ENCODE measurements around the gene KCNA2.

Gene KCNA2

GRCh38 chr1:110602466-110602865 lies 3.7 kb downstream of the KCNA2 start:
- no peak for DNase-seq (ENCODE audit: low spot score)

DNA sequence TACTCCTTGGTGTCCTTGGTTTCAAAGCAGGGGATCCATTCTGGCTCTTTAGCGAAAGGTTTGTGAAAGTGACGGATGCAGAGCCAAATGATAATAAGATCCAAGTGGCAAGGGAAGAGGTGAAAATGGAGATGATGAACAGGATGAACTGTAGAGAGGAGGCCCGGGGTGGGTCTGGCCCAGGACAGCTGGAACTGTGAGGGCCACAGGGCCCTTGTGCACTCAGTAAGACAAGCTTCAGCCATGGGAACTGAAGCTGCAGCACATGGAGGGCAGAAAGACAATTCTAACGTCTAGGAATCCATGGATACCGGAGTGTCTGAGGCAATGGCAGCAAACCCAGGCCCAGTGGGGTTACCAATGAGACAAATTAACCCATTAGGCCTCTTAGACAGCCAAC lies 4.8 kb downstream of the KCNA2 start:
- no peak for DNase-seq (ENCODE audit: low spot score)

DNA sequence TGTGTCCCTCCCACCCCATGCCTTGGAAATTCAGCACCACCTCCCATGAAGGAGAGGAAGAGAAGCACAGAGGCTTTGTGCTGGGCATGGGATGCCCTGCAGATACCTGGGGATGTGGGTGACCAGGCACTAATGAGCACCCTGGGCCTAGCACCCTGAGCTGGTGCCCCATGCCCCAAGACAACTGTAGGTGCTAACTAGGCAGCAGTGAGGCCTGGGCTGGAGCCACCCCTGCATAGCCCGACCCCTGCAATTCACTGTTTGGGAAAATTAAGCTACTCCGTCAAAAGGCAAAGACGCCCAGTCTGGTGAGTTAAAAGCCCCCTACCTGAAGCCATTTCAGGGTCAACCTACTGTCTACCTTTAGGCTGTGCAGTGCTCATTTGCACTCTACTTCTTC lies 5.4 kb downstream of the KCNA2 start:
- DNase-seq (ENCODE audit: low spot score) = no peak

GRCh38 chr1:110597966-110598365 lies 8.2 kb downstream of the KCNA2 start:
- DNase-seq (ENCODE audit: low spot score) = no peak

GRCh38 chr1:110596312-110596711 lies 9.8 kb downstream of the KCNA2 start:
- no peak for DNase-seq (ENCODE audit: low spot score)

GRCh38 chr1:110595353-110595710 lies 10.8 kb downstream of the KCNA2 start:
- peak; percentile 53 for DNase-seq (ENCODE audit: low spot score)

- peak; percentile 83 for DNase-seq (ENCODE audit: low spot score)
These were observed 11.5 kb downstream of the KCNA2 start for GRCh38 chr1:110594456-110595352.

- no peak for DNase-seq (ENCODE audit: low spot score)
These were observed 12.3 kb downstream of the KCNA2 start for GRCh38 chr1:110593902-110594301.

DNA sequence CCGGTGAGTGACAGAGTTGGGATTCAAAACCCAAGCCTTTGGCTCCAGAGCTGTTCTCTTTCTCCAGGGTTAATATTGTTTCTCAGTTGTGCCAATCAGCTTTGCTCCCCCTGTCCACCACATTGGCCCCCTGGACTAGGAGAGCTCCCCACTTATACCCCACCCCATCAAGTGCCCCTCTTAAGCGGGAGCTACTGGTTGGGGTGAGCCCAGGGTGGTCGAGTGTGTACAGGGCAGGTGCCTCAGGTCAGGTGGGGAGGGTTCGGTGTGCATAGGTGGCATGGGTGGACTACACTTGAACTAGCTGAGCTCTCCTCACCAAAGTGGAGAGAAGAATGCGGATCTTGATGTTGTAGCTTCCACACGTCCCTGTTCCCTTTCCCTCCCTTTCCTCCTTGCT lies 14.2 kb downstream of the KCNA2 start:
- no peak for DNase-seq (ENCODE audit: low spot score)

DNA sequence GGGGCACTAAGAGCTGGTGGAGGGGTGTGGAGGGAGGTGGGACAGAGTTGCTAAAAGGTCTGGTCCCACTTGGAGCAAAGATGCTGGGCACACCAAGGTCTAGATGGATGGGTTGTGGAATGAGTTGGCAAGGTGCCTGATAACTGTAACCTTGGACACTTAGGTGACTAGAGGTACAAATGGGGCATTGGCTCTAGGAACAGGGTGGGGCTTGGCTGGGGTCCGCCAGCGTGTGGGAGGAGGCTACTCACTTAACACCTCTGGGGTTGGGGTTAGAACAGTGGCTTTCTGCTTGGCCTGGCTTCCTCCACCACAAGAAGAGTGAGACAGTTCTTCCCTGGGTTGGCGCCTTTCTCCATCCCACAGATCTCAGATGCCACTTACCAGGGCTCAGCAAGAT lies 17.2 kb downstream of the KCNA2 start:
- DNase-seq (ENCODE audit: low spot score) = no peak

DNA sequence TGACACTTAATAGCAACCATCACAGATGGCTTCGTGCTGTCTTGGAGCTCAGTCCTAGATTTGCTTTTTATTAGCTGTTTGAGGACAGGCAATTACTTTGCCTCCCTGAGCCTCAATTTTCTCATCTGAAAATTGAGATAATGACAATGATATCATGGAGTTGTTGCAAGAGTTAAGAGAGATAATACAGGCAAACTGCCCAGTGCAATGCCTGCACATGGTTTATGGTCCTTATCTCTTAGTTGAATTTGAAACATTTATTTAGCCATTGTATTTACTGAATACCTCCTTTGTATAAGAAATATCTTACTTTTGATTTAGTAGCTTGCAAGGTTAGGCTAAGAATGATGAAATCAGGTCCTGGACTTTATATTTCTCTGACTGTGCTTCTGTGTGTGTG lies 17.7 kb downstream of the KCNA2 start:
- DNase-seq (ENCODE audit: low spot score) = no peak

DNA sequence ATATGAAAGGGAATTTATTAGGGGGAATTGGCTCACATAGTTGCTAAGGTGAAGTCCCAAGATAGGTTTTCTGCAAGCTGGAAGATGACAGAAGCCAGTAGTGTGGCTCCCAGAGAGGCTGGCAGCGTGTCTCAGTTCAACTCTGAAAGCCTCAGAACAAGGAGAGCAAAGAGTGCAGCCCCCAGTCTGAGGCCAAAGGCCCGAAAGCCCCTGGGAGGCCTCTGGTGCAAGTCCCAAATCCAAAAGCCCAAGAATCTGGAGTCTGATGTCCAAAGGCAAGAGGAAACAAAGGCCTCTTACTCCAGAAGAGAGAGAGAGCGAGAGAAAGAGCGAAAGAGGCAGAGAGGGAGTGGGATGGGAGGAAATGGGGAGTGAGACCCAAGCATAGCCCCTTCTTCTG lies 18.3 kb downstream of the KCNA2 start:
- DNase-seq (ENCODE audit: low spot score) = no peak

DNA sequence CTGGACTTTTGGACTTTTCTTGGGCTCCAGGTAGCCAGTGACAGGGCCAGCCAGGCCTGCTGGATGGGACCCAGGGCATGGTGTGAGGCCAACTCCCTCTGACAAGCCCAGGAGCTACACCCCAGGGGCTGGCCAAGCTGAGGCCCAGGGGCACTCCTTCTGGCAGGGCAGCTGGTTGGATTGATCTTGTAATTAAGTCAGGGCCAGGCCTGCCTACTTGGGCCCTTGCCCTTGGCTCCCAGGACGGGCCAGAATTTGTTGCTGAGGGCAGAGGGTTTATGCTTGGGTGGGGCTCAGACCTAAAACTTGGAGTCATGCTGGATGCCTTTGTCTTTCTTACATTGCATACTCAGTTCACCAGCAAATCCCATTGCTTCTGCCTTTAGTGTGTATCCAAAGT lies 20.7 kb downstream of the KCNA2 start:
- DNase-seq (ENCODE audit: low spot score) = no peak

DNA sequence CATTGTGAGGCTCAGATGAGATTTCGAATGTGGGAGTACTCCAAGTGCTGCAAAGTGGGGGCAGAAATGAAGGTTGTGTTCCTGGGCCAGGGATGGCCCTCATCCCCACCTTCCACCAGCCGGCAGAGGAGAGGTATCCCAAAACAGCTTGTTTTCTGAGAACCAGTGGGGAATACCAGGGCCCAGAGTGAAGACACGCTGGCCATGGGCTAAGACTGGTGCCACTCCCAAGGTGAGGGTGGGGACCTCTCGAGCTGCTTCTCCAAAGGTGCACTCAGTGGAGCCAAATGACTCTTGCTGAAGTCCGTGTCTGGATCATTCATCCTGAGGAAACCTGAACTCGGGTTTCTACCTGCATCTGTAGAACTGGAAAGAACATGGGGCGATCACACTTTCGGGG lies 22.1 kb downstream of the KCNA2 start:
- no peak for DNase-seq (ENCODE audit: low spot score)

DNA sequence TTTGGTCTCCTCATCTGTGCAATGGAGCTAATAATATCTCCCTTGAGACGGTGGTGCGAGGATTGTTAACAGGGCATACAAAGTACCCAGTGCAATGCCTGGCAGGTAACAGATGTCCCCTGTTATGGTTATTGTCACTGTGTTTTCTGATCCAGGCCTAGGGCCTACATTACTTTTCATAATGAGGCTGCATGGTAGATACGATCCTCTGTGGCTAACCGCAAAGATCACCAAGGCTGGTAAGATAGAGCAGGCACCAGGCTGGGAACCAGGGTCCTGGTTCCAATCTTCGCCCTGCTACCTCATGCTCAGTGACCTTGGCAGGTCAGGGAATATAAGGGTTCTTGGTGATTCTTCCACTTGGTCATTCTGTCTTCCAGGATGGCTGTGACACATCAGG lies 22.7 kb downstream of the KCNA2 start:
- no peak for DNase-seq (ENCODE audit: low spot score)

DNA sequence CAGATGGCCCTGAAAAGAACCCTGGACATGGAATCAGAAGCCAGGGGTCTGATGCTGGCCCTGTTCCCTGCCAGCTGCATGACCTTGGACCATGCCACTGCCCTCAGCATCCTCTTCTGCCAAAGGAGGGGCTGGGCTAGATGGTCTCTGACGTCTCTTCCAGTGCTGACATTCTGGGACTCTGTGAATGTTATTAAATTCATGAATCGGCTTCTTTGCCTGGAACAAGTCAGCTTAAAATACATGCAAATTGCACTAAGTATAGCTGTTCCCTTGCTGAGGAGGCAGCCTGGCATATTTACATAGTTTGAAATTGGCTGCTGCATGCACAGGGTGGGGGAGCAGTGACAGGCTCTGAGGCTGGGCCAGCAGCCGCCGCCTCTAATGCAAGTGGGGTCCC lies 23.8 kb downstream of the KCNA2 start:
- peak; percentile 78 for DNase-seq (ENCODE audit: low spot score)

DNA sequence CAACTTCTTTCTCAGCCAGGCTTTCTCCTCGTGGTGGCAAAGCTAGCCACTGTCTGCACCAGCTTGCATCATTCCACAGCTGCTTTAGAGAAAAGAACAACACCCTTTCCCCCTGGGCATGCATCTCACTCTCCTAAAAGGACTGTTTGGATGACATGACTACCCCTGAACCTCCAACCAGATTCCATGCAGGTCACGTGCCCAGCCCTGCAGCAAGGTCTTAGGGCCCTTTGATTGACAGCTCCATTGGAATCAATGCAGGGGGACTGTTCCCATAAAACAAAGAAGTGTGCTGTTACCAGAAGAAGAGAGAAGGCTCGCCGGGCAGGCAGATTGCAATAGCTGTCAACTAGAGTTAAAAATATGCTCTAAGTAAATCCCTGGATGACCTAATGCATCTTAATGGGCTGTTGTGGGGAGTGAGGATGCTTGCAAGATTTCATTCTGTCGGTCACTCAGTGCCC lies 24.4 kb downstream of the KCNA2 start:
- peak; percentile 84 for DNase-seq (ENCODE audit: low spot score)

GRCh38 chr1:110580244-110580643 lies 25.9 kb downstream of the KCNA2 start:
- DNase-seq (ENCODE audit: low spot score) = no peak

GRCh38 chr1:110579460-110579859 lies 26.7 kb downstream of the KCNA2 start:
- DNase-seq (ENCODE audit: low spot score) = no peak

- DNase-seq (ENCODE audit: low spot score) = no peak
These were observed 29.7 kb downstream of the KCNA2 start for GRCh38 chr1:110576441-110576840.

DNA sequence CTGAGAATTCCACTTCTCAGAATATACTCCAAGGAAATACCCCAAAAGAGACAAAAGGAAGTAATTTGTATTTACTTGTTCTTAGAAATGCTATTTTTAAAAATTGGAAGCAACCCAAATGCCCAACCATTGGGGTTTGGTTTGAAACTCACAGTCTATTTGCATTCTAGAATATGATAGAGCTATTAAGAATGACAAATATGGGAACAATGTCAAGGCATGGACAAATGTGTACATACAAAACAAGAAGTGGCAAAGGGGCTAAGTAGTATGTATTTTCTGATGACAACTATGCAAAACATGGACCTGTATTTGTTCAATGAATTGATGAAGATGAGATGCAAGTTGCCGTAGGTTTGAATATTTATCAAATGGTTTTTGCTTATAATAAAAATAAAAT lies 32.8 kb downstream of the KCNA2 start:
- DNase-seq (ENCODE audit: low spot score) = no peak

GRCh38 chr1:110572751-110573150 lies 33.4 kb downstream of the KCNA2 start:
- no peak for DNase-seq (ENCODE audit: low spot score)

DNA sequence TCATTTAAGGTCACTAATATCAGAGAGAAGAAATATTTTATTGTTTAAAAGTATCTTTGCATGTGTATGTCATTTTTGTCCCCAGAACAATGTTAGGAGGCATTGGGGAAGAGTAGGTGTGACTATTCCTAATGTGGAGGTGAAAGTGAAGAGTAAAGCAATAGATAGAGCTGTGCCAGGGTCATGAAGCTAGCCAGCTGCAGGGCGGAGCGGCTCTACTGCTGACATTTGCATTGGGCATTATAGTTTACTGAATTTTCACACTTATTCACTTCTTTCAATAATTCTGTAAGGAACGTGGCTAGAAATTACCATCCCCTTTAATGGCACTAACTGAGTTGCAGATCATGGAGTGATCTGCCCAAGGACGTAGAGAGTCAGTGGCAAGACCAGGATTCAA lies 35.3 kb downstream of the KCNA2 start:
- no peak for DNase-seq (ENCODE audit: low spot score)

GRCh38 chr1:110570307-110570706 lies 35.9 kb downstream of the KCNA2 start:
- DNase-seq (ENCODE audit: low spot score) = no peak
